ENCODE measurements around the gene BEX4. TPM values are rescaled to one million over a fixed set of nuclear protein-coding genes. Genes with fewer than 3 reads are reported as not detected.

Gene BEX4
- 2.8 and 6.5 TPM in 2 replicates for total RNA-seq

GRCh38 chrX:103214870-103215424 is at the start of gene BEX4:
Gene BEX4 (plus strand): TSS chrX:103215108. CDS start chrX:103216154, 1,046 bp downstream.

GRCh38 chrX:103254921-103255493 is 40.1 kb downstream of the BEX4 start, which contains the start of gene TCEAL8:
Gene TCEAL8 (minus strand): TSS chrX:103255155. CDS start chrX:103253979, 1,176 bp downstream.

Other genes starting within 250 kb of the BEX4 start
- 0.32 and 1.3 TPM in 2 replicates for gene BEX1, start 150.9 kb upstream of the BEX4 start, total RNA-seq
- not detected in 2 replicates for gene NXF3, start 122.0 kb upstream of the BEX4 start, total RNA-seq
- gene TCEAL8, start 40.0 kb downstream of the BEX4 start, total RNA-seq, result 72.1 and 82.9 TPM in 2 replicates
- not detected in 2 replicates for gene TCEAL5, start 61.6 kb downstream of the BEX4 start, total RNA-seq
- gene BEX2, start 95.9 kb downstream of the BEX4 start, total RNA-seq, result not detected in 2 replicates
- gene TCEAL7, start 115.1 kb downstream of the BEX4 start, total RNA-seq, result 1.8 and 4.2 TPM in 2 replicates
- 137 and 150 TPM in 2 replicates for gene TCEAL9, start 141.4 kb downstream of the BEX4 start, total RNA-seq
- gene BEX3, start 161.4 kb downstream of the BEX4 start, total RNA-seq, result 170 and 245 TPM in 2 replicates

All from cardiac atrium fibroblast (primary cell).